Gastroesophageal sphincter (tissue), 3 donors: Measurements from ENCODE around the gene APBA1.

Experiments used
- EP300 ChIP-seq: sonication (generic); formaldehyde crosslinking; IDR thresholded peaks from one replicate; pipeline ENCODE4 v1.6.1; 2017; ENCODE audit warnings: antibody characterized with exemption, mild to moderate bottlenecking
- POLR2A ChIP-seq, 2 donors: fragments of 450-650 bp; IDR thresholded peaks; one replicate each; pipeline ENCODE4 v1.6.1; 2017; ENCODE audit warnings: antibody characterized with exemption in 2 of 2, mild to moderate bottlenecking in 2 of 2, moderate library complexity in 1 of 2
- TF ChIP-seq, protein P1 (sequence below), 4 experiments: fragments of 200-600 bp in 2 of 4; fragments of 450-650 bp in 2 of 4; sonication (generic) in 1 of 4; IDR thresholded peaks; one replicate each; pipeline ENCODE4 v1.5.1; 2017 to 2019; ENCODE audit warnings: antibody characterized with exemption in 4 of 4, mild to moderate bottlenecking in 2 of 4, moderate library complexity in 2 of 4

DNA sequence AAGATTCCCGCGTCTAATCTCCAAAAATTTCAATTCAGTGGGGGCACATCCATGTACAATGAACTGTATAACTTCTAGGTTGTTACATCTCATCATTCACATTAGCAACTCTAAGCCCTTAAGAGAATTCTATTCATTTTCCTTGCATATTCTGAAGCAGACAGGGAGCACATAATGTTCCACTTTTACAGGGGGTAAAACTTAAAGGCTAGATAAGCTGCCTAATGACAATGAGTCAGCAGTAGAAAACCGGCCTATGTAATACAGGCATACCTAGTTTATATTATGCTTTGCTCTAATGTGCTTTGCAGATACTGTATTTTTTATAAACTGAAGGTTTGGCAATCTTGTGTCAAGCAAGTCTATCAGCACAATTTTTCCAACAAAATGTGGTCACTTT is 47.2 kb upstream of the APBA1 start:
- TF ChIP-seq POLR2A (IDR thresholded peaks at IDR 0.05) (no peak), EP300 (no peak)
- TF ChIP-seq, protein P1, sequence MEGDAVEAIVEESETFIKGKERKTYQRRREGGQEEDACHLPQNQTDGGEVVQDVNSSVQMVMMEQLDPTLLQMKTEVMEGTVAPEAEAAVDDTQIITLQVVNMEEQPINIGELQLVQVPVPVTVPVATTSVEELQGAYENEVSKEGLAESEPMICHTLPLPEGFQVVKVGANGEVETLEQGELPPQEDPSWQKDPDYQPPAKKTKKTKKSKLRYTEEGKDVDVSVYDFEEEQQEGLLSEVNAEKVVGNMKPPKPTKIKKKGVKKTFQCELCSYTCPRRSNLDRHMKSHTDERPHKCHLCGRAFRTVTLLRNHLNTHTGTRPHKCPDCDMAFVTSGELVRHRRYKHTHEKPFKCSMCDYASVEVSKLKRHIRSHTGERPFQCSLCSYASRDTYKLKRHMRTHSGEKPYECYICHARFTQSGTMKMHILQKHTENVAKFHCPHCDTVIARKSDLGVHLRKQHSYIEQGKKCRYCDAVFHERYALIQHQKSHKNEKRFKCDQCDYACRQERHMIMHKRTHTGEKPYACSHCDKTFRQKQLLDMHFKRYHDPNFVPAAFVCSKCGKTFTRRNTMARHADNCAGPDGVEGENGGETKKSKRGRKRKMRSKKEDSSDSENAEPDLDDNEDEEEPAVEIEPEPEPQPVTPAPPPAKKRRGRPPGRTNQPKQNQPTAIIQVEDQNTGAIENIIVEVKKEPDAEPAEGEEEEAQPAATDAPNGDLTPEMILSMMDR (IDR thresholded peaks at IDR 0.05), result no peak
